CD14-positive monocyte (primary cell): ENCODE data around the gene DAB2. TPM values are rescaled to one million over a fixed set of nuclear protein-coding genes. Genes with fewer than 3 reads are reported as not detected.

Experiments used
- DNase-seq, 3 donors: peaks; one replicate each; pipeline ENCODE4 v3.0.0-alpha.2; 2011 to 2022
- H2AFZ ChIP-seq: 2 replicates; pipeline ENCODE4 v1.6.0; 2012; ENCODE audit warnings: mild to moderate bottlenecking, low read depth, low read length, inconsistent platforms; ENCODE audit not compliant: insufficient read depth, poor library complexity, severe bottlenecking
- H3K27ac ChIP-seq, 2 donors: 1 replicate in 1 of 2; 2 replicates in 1 of 2; pipeline ENCODE4 v1.5.1; 2012 to 2013; ENCODE audit warnings: low read length in 2 of 2, control low read depth in 1 of 2, inconsistent platforms in 1 of 2, low read depth in 1 of 2, mild to moderate bottlenecking in 1 of 2
- H3K27me3 ChIP-seq, 2 donors: one replicate each; pipeline versions ENCODE4 v1.6.0 to v1.6.1; 2011 to 2013; ENCODE audit warnings: low read length in 2 of 2; ENCODE audit not compliant: control insufficient read depth in 2 of 2, insufficient read depth in 2 of 2
- H3K36me3 ChIP-seq, 2 donors: replicated peaks in 1 of 2; 1 replicate in 1 of 2; 2 replicates in 1 of 2; pipeline versions ENCODE4 v1.5.1 to v1.6.1; 2012 to 2013; ENCODE audit warnings: low read length in 2 of 2, control low read depth in 1 of 2, inconsistent platforms in 1 of 2, mild to moderate bottlenecking in 1 of 2; ENCODE audit not compliant: insufficient read depth in 2 of 2, control insufficient read depth in 1 of 2
- H3K4me1 ChIP-seq, 2 donors: 1 replicate in 1 of 2; 2 replicates in 1 of 2; pipeline versions ENCODE4 v1.5.1 to v1.6.1; 2012 to 2013; ENCODE audit warnings: low read length in 2 of 2, control low read depth in 1 of 2, inconsistent platforms in 1 of 2, mild to moderate bottlenecking in 1 of 2, moderate library complexity in 1 of 2; ENCODE audit not compliant: insufficient read depth in 2 of 2, control insufficient read depth in 1 of 2
- H3K4me2 ChIP-seq: replicated peaks from 2 replicates; pipeline ENCODE3; 2012; ENCODE audit warnings: low read length, moderate library complexity, mild to moderate bottlenecking; ENCODE audit not compliant: poor library complexity, severe bottlenecking; ENCODE audit errors: extremely low read depth
- H3K4me3 ChIP-seq, 3 experiments: fragments of 200-600 bp in 1 of 3; sonication (generic) in 1 of 3; replicated peaks in 1 of 3; 1 replicate in 2 of 3; 2 replicates in 1 of 3; pipeline ENCODE4 v1.5.1; 2011 to 2013; ENCODE audit warnings: low read length in 3 of 3, mild to moderate bottlenecking in 3 of 3, control low read depth in 2 of 3, low read depth in 2 of 3, inconsistent platforms in 1 of 3, moderate library complexity in 1 of 3
- H3K79me2 ChIP-seq: 2 replicates; pipeline ENCODE4 v1.6.0; 2012; ENCODE audit warnings: mild to moderate bottlenecking, control low read depth, inconsistent platforms, low read length, moderate library complexity; ENCODE audit not compliant: insufficient read depth
- H3K9ac ChIP-seq: 2 replicates; pipeline ENCODE4 v1.6.0; 2017; ENCODE audit warnings: low read length, mild to moderate bottlenecking; ENCODE audit not compliant: insufficient read depth, poor library complexity, severe bottlenecking
- H3K9me3 ChIP-seq, 2 donors: replicated peaks in 1 of 2; 1 replicate in 1 of 2; 2 replicates in 1 of 2; pipeline versions ENCODE4 v1.5.1 to v1.6.1; 2012 to 2013; ENCODE audit warnings: low read length in 2 of 2, control low read depth in 1 of 2; ENCODE audit not compliant: control insufficient read depth in 1 of 2, insufficient read depth in 1 of 2
- H4K20me1 ChIP-seq: 2 replicates; pipeline ENCODE4 v1.6.0; 2012; ENCODE audit warnings: mild to moderate bottlenecking, low read length, control low read depth, moderate library complexity; ENCODE audit not compliant: insufficient read depth
- H3K27ac Mint-ChIP-seq, 7 donors: one replicate each; pipeline ENCODE4 v1.8.0; 2020; ENCODE audit warnings: mild to moderate bottlenecking in 7 of 7, mixed read lengths in 7 of 7, moderate library complexity in 6 of 7, inconsistent platforms in 2 of 7
- H3K27me3 Mint-ChIP-seq, 3 donors: one replicate each; pipeline ENCODE4 v1.8.0; 2021 to 2022; ENCODE audit warnings: low read depth in 3 of 3, mild to moderate bottlenecking in 3 of 3, mixed read lengths in 3 of 3, moderate library complexity in 3 of 3, inconsistent platforms in 1 of 3
- H3K36me3 Mint-ChIP-seq, 2 donors: one replicate each; pipeline ENCODE4 v1.8.0; 2020; ENCODE audit warnings: mixed read lengths in 2 of 2, inconsistent platforms in 1 of 2, mild to moderate bottlenecking in 1 of 2
- H3K4me1 Mint-ChIP-seq: one replicate; pipeline ENCODE4 v1.8.0; 2020; ENCODE audit warnings: mild to moderate bottlenecking, mixed read lengths
- H3K4me3 Mint-ChIP-seq, 2 donors: one replicate each; pipeline ENCODE4 v1.8.0; 2020; ENCODE audit warnings: mild to moderate bottlenecking in 2 of 2, mixed read lengths in 2 of 2, moderate library complexity in 1 of 2
- H3K9me3 Mint-ChIP-seq, 7 donors: one replicate each; pipeline ENCODE4 v1.8.0; 2020 to 2022; ENCODE audit warnings: mixed read lengths in 7 of 7, mild to moderate bottlenecking in 6 of 7, moderate library complexity in 6 of 7, inconsistent platforms in 2 of 7
- CTCF ChIP-seq: fragments of 200-600 bp; IDR thresholded peaks from one replicate; pipeline ENCODE4 v1.8.0; 2022; ENCODE audit warnings: antibody characterized with exemption, mild to moderate bottlenecking
- WGBS: methylation state at CpG from one replicate; pipeline ENCODE4 v1.1.5; 2013; ENCODE audit warnings: missing lambda C conversion rate; ENCODE audit not compliant: insufficient coverage; 5-methylcytosine and 5-hydroxymethylcytosine counted together
- intact Hi-C, 2 donors: fragments of 100-400 bp; cut with micrococcal nuclease; formaldehyde crosslinking; loops; one replicate each; pipeline versions ENCODE4 v1.15.0 to v1.15.1; 2023
- polyA plus RNA-seq, 3 donors: library from polyadenylated mRNA; depleted of rRNA in 1 of 3; unstranded in 2 of 3; stranded (reverse) in 1 of 3; fragments of 300-500 nt in 2 of 3; fragments of >200 nt in 1 of 3; fragmentation: Illumina TruSeq in 2 of 3; gene quantifications; 1 replicate in 2 of 3; 2 replicates in 1 of 3; pipeline ENCODE4 v1.2.3, GENCODE V29; 2012 to 2021

DAB2 gene
- polyA plus RNA-seq, 3 donors = 0.98 to 4.8 (median 3.0) TPM

- Histone ChIP-seq H3K9ac (no peak overlapping the region), H3K4me1 (no peaks in the 10 kb centered on the region), H3K4me3 (no peak overlapping the region), H3K4me2 (no peak overlapping the region), H3K27me3 (no peaks in the 10 kb centered on the region), H3K27ac (no peak overlapping the region), H4K20me1 (no peaks in the 10 kb centered on the region), H3K36me3 (no peaks in the 10 kb centered on the region), H3K79me2 (no peaks in the 10 kb centered on the region), H2AFZ (no peak overlapping the region), H3K9me3 (no peaks in the 10 kb centered on the region)
- DNase-seq = no peak
- H3K9me3 Mint-ChIP-seq = peaks cover 0 to 1% (median 0%) of the 10 kb centered on the region in 7 donors
- intact Hi-C loops = no loop called here
- H3K36me3 Mint-ChIP-seq = peaks cover 0 to 5% of the 10 kb centered on the region in 2 donors
- H3K27ac Mint-ChIP-seq = no peak overlapping the region
- TF ChIP-seq CTCF = no peak
- peaks cover 0 to 2% (median 0%) of the 10 kb centered on the region in 3 donors for H3K27me3 Mint-ChIP-seq
- H3K4me3 Mint-ChIP-seq = no peak overlapping the region
- H3K4me1 Mint-ChIP-seq = no peaks in the 10 kb centered on the region
- 82% methylated on average over 5 of the region's 10 CpGs for WGBS
These were observed 54.0 kb downstream of the DAB2 start for GRCh38 chr5:39370555-39371366.

- no peak overlapping the region for H3K27ac ChIP-seq
- H3K27ac Mint-ChIP-seq = no peak overlapping the region
- WGBS = no CpG with 5 or more reads among the region's 5 CpGs
- intact Hi-C loops = no loop called here
- H3K9me3 Mint-ChIP-seq = peaks cover 0 to 1% (median 0%) of the 10 kb centered on the region in 7 donors
- H3K9ac ChIP-seq = no peak overlapping the region
- H3K9me3 ChIP-seq = no peaks in the 10 kb centered on the region
- no peak overlapping the region for H3K4me3 ChIP-seq
- H3K4me2 ChIP-seq = no peak overlapping the region
- H3K27me3 Mint-ChIP-seq = peaks cover 0 to 5% (median under 1%) of the 10 kb centered on the region in 3 donors
- no peak for TF ChIP-seq CTCF
- no peak for DNase-seq
- no peaks in the 10 kb centered on the region for H3K79me2 ChIP-seq
- H3K4me1 ChIP-seq = no peaks in the 10 kb centered on the region
- no peaks in the 10 kb centered on the region for H3K36me3 Mint-ChIP-seq
- H4K20me1 ChIP-seq = no peaks in the 10 kb centered on the region
- H3K4me3 Mint-ChIP-seq = no peak overlapping the region
- no peaks in the 10 kb centered on the region for H3K27me3 ChIP-seq
- no peak overlapping the region for H2AFZ ChIP-seq
- no peaks in the 10 kb centered on the region for H3K4me1 Mint-ChIP-seq
- no peaks in the 10 kb centered on the region for H3K36me3 ChIP-seq
These were observed 55.5 kb downstream of the DAB2 start for GRCh38 chr5:39369123-39369815.
